Hematopoietic multipotent progenitor cell treated with erythropoietin and hydrocortisone succinate and interleukin-3 and kit ligand, for 15 days (in vitro differentiated cells): ENCODE data around the gene TPSG1.
"Not testable (repeated sequence)": the region's sequence is repeated elsewhere in the genome, so short reads cannot be mapped to it uniquely, and the experiment has no call there.

ENCODE experiments used
- DNase-seq: peaks from one replicate; pipeline ENCODE4 v3.0.0-alpha.2; 2015; ENCODE audit warnings: low spot score

The TPSG1 gene

DNA sequence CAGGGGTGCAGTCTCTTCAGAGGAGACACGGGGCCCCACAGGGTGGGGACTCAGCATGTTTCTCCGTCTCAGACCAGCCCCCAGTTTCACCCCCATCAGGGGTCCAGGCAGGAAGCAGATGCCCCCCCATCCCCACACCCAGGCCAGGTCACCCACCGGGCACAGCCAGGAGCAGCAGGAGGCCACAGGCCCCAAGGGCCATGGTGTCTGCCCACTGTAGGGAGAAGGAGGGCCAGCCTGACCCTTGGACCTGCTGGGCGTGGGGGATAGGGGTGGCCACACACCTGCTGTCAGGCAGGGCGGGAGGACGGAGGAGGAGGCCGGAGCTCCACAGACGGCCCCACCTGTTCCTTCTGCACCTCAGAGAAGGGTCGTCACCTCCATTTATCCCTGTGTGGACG, at the start of gene TPSG1:
Gene TPSG1, minus strand, starts transcription at position 218 of the 401 bp plus-strand sequence. Its CDS starts 16 bp downstream, at position 202.
- DNase-seq = no peak

GRCh38 chr16:1274767-1275166, 49.7 kb upstream of the TPSG1 start:
- no peak for DNase-seq

DNA sequence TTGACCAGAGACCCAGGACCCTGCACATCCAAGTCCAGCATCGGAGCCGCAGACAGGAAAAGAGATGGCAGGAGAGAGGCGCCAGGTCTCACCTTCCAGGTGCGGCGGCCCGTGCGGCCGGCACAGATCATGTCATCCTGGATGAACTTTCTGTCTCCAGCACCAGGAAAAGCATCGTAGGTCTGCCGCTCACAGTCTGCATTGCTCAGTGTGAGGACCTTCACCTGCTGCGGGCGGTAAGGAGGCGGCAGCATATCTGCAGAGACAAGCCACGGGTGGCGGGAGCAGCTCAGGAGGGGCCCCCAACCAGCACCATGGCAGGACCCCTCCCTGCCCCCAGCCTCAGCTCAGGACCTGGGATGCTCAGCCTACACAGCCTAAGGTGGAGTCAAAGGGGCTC, 48.7 kb upstream of the TPSG1 start:
- DNase-seq = no peak

DNA sequence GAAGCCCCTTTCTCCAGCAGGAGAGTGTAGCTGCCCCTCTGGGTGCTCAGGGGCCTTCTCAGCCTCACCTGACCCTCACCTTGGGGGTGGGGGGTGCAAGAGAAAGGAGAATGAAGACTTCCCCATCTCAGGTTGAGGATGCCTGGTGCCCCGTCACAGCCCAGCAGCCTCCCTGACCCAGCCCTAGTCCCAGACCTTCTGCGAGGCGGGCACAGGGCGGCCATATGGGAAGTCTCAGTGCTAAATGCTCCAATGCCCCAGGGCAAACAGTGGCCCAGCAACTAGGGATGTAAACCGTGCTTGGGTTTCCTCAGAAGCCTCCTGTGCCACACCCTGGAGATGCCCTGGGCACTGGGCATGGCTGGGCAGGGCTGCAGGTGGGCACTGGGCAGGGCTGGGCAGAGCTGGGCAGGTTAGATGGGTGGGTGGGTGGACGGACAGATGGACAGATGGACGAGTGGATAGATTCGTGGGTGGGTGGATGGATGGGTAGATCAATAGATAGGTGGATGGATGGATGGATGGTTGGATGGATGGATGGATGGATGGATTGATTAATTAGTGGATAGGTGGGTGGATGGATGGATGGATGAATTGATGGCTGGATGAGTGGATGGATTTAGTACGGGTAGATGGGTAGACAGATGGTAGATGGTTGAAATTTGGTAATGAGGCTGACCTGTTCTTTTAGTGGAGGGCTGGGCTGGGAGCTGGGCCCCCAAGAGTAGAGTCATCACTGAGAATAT, 47.6 kb upstream of the TPSG1 start:
- DNase-seq = no peak

GRCh38 chr16:1271724-1272413, 46.8 kb upstream of the TPSG1 start:
- peak; percentile 62 for DNase-seq

DNA sequence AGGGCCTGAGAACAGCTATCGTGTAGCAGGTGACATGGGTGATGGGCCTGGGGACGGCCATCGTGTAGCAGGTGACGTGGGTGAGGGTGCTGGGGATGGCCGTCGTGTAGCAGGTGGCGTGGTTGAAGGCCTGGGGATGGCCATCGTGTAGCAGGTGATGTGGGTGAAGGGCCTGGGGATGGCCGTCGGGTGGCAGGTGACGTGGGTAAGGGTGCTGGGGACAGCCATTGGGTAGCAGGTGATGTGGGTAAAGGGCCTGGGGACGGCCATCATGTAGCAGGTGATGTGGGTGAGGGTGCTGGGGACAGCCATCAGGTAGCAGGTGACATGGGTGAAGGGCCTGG, 46.3 kb upstream of the TPSG1 start:
- no peak for DNase-seq

DNA sequence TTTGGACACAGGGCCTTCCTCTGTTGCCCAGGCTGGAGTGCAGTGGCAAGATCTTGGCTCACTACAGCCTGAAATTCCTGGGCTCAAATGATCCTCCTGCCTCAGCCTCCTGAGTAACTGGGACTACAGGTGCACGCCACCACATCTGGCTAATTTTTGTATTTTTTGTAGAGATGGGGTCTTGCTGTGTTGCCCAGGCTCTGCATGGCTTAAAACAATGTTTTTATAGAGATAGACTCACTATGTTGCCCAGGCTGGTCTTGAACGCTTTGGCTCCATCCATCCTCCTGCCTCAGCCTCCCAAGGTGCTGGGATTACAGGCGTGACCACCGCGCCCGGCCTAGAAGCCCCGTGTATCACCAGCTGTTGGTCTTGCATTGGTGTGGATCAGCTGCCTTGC, 44.4 kb upstream of the TPSG1 start:
- DNase-seq = not testable (repeated sequence)

GRCh38 chr16:1265826-1266225, 40.8 kb upstream of the TPSG1 start:
- no peak for DNase-seq

- DNase-seq = no peak
These were observed 40.1 kb upstream of the TPSG1 start for GRCh38 chr16:1265090-1265630.

DNA sequence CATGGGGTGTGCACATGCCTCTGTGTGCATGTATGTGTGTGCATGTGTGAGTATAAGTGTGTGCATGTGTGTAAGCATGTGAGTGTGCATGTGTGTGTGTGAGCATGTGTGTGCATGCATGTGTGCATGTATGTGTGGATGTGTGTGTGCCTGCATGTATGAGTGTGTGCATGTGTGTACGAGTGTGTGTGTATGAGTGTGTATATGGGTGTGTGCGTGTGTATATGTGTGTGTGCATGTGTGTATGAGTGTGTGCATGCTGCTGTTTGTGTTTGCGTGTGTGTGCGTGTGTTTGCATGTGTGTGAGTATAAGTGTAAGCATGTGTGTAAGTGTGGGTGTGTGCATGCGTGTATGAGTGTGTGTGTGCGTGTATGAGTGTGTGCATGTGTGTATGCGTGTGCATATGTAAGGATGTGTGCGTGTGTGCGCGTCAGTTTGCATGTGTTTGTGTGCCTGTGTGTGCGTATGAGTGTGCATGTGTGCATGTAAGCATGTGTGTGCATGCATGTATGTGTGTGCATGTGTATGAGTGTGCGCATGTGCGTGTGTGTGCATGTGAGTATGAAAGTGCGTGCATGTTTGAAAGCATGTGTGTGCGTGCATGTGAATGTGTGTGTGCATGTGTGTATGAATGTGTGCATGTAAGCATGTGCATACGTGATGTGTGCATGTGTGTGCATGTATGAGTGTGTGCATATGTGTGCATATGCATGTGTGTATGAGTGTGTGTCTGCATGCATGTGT, 39.4 kb upstream of the TPSG1 start:
- no peak for DNase-seq

DNA sequence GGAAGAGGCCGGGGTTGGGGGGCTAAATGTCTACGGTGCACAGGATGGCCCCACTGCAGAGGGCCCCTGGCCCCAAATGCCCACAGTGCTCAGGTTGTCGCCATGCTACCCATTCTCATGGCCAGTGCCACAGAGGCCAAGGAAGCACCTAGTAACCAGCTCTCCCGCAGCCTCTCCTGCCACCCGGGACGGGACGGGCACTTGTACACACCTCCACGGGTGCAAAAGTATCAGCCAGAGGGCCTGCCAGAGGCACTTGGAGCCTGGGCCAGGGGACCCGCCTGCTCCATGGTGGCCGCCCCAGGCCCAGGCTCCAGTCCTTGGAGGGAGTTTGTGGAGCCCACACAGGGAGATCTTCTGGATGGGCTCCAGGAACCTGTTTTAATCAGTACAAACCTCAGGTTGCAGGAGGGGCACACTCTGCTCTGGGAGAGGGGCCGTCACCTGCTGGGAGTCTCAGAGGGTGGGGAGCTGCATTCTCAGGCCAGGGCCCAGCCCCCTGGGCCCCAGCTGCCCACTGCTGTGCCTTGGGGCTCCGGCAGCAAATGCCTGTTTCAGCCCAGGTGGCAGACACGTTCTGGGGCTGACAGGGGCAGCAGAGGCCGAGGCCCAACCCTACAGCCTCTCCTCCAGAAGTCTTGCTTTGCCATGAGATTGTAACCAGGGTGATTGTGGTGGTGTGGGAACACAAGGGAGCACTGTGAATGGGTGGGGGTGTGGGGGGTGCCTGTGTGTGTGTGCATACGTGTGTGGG, 38.7 kb upstream of the TPSG1 start:
- DNase-seq = no peak

GRCh38 chr16:1262846-1263221, 37.8 kb upstream of the TPSG1 start:
- DNase-seq = no peak

GRCh38 chr16:1262210-1262845, 37.3 kb upstream of the TPSG1 start:
- no peak for DNase-seq

- no peak for DNase-seq
These were observed 36.2 kb upstream of the TPSG1 start for GRCh38 chr16:1261131-1261892.

- no peak for DNase-seq
These were observed 35.1 kb upstream of the TPSG1 start for GRCh38 chr16:1260101-1260680.

- DNase-seq = no peak
These were observed 34.6 kb upstream of the TPSG1 start for GRCh38 chr16:1259760-1260068.

DNA sequence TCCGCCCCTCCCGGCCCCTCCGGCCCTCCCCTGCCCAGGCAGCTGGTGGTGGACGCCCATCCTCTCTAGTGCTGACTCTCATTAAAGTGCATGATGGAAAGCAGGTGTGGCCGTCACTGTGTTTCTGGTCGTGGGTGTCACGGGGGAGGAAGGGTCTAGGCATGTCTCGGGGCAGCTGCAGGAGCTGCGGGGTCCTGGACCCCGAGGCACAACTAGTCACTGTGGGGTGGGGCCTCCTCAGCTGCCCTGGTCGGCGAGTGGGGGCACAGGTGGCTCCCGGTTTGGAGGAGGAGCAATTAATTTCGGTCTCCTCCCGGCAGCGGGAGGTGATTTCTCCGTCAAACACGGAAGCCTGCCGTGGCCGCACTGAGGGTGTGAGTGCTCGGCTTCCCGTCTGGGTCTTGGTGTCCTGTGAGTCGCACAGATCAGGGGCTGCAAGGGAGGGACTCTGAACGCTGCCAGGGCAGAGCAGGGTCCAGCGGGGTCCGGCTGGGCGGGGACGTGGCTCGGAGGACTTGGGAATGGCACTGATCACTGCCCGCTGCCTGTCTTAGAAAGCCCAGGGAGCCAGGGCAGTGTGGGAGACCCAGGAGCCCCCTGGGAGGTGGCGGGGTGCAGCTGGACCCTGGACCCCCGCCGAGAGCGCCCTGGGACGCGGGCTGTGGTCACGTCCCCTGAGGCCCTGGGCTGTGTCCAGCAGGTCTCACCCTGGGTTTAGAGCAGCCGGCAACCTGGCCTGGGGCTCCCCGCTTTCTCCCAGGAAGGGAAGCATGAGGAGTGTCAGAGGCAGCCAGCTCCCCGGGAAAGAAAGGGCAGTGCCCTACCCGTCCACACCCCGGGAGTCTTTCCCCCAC, 34.1 kb upstream of the TPSG1 start:
- DNase-seq = no peak

DNA sequence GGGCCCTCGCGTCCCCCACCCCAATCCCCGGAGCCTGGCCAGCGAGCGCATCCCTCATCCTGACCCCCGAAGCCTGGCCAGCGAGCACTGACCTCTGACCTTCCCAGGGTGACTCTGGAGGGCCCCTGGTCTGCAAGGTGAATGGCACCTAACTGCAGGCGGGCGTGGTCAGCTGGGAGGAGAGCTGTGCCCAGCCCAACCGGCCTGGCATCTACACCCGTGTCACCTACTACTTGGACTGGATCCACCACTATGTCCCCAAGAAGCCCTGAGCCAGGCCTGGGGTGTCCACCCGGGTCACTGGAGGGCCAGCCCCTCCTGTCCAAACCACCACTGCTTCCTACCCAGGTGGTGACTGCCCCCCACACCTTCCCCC, 33.1 kb upstream of the TPSG1 start:
- no peak for DNase-seq

GRCh38 chr16:1257561-1258224, 32.6 kb upstream of the TPSG1 start:
- DNase-seq = no peak
